HEK293T (cell line): ENCODE results near the gene DAPP1.
"Not testable (repeated sequence)": the region's sequence is repeated elsewhere in the genome, so short reads cannot be mapped to it uniquely, and the experiment has no call there.

Source experiments
- CTCF ChIA-PET: fragments of 350-600 bp; formaldehyde crosslinking; extraction: SDS; loops from one replicate; lab custom pipeline; 2021; ENCODE audit warnings: antibody characterized with exemption, inconsistent platforms; lab: Yijun Ruan, JAX
- POLR2A ChIA-PET: fragments of 350-600 bp; formaldehyde crosslinking; extraction: SDS; loops from one replicate; lab custom pipeline; 2020; ENCODE audit warnings: antibody characterized with exemption, inconsistent platforms; lab: Yijun Ruan, JAX
- DNase-seq: peaks from one replicate; pipeline ENCODE4 v3.0.0; 2012; ENCODE audit warnings: mixed read lengths; ENCODE audit errors: extremely low spot score
- ARNT ChIP-seq: fragments of 450-650 bp; IDR thresholded peaks from 2 replicates; pipeline ENCODE4 v1.6.1; 2017; ENCODE audit warnings: mild to moderate bottlenecking
- BHLHE40 ChIP-seq: fragments of 450-650 bp; IDR thresholded peaks from 2 replicates; pipeline ENCODE4 v1.6.1; 2016; ENCODE audit warnings: mild to moderate bottlenecking, moderate library complexity, borderline replicate concordance
- CTBP1 ChIP-seq: fragments of 450-650 bp; IDR thresholded peaks from 2 replicates; pipeline ENCODE4 v1.6.1; 2016; ENCODE audit warnings: borderline replicate concordance
- ELF4 ChIP-seq: fragments of 450-650 bp; IDR thresholded peaks from 2 replicates; pipeline ENCODE4 v1.6.1; 2017; ENCODE audit warnings: antibody characterized with exemption
- FOXA1 ChIP-seq: fragments of 450-650 bp; IDR thresholded peaks from 2 replicates; pipeline ENCODE4 v1.6.1; 2016; ENCODE audit warnings: mild to moderate bottlenecking
- FOXK2 ChIP-seq: fragments of 450-650 bp; IDR thresholded peaks from 2 replicates; pipeline ENCODE4 v1.6.1; 2016; ENCODE audit warnings: mild to moderate bottlenecking
- FOXM1 ChIP-seq: fragments of 450-650 bp; IDR thresholded peaks from 2 replicates; pipeline ENCODE4 v1.6.1; 2017; ENCODE audit warnings: mild to moderate bottlenecking, borderline replicate concordance
- HDGF ChIP-seq: fragments of 450-650 bp; IDR thresholded peaks from 2 replicates; pipeline ENCODE4 v1.6.1; 2017; ENCODE audit warnings: antibody characterized with exemption, borderline replicate concordance
- L3MBTL2 ChIP-seq: fragments of 450-650 bp; conservative IDR thresholded peaks from 2 replicates; pipeline ENCODE4 v1.6.1; 2016; ENCODE audit warnings: mild to moderate bottlenecking
- LEF1 ChIP-seq: fragments of 450-650 bp; IDR thresholded peaks from 2 replicates; pipeline ENCODE4 v1.6.1; 2017; ENCODE audit warnings: mild to moderate bottlenecking, borderline replicate concordance
- NFRKB ChIP-seq: fragments of 450-650 bp; IDR thresholded peaks from 2 replicates; pipeline ENCODE4 v1.6.1; 2016; ENCODE audit warnings: mild to moderate bottlenecking, moderate library complexity
- SP1 ChIP-seq: fragments of 450-650 bp; IDR thresholded peaks from 2 replicates; pipeline ENCODE4 v1.6.1; 2017
- SUZ12 ChIP-seq: fragments of 450-650 bp; IDR thresholded peaks from 2 replicates; pipeline ENCODE4 v1.6.1; 2016; ENCODE audit warnings: mild to moderate bottlenecking
- TARDBP ChIP-seq: fragments of 450-650 bp; IDR thresholded peaks from 2 replicates; pipeline ENCODE4 v1.6.1; 2016
- ZNF384 ChIP-seq: fragments of 450-650 bp; IDR thresholded peaks from 2 replicates; pipeline ENCODE4 v1.6.1; 2016
- TF ChIP-seq, protein P1 (sequence below): fragments of 450-650 bp; IDR thresholded peaks from 2 replicates; pipeline ENCODE4 v1.6.1; 2016

DAPP1 gene, protein sequence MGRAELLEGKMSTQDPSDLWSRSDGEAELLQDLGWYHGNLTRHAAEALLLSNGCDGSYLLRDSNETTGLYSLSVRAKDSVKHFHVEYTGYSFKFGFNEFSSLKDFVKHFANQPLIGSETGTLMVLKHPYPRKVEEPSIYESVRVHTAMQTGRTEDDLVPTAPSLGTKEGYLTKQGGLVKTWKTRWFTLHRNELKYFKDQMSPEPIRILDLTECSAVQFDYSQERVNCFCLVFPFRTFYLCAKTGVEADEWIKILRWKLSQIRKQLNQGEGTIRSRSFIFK

DNA sequence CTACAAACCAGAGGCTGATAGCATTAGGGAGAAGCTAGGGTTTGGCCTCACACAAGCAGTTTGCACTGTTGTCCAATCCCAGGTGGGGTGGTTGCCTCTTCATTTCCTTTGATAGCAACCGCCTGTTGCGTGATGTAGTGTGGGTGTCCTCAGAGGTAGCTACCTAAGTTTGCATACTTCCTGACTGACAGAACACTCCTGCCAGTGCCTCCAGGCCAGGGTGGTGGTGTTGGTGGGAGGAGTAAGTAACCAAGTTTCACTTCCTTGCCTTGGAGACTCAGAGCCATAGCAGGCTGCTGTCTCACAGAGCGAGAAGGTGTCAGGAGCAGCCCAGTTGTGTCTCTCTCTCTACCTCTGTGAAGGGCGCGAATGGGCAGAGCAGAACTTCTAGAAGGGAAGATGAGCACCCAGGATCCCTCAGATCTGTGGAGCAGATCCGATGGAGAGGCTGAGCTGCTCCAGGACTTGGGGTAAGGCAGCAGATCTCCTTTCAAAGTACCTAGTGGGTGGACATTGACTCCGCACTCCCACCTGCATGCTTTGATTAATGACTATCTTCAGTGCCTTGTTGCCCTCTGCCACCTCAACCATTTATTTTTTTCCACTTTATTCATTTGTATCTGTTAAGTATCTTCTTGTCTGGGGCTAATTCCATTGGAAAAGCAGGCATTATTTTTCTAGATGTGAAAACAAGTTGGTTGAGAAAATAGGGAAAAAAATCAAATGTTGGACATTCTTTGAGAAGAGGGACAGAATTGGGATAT is at the start of gene DAPP1:
TSS of gene DAPP1 (plus strand) at position 283 of the 764 bp plus-strand sequence. CDS start at position 370, 87 bp downstream.
- no peak for TF ChIP-seq LEF1
- ChIA-PET POLR2A (interaction anchor here (0.5 kb wide), 1 partner anchor 253 kb away, joined by 3 read pairs; the partner anchor contains the start of gene TRMT10A), CTCF (no interaction called here)
- DNase-seq, result no peak

DNA sequence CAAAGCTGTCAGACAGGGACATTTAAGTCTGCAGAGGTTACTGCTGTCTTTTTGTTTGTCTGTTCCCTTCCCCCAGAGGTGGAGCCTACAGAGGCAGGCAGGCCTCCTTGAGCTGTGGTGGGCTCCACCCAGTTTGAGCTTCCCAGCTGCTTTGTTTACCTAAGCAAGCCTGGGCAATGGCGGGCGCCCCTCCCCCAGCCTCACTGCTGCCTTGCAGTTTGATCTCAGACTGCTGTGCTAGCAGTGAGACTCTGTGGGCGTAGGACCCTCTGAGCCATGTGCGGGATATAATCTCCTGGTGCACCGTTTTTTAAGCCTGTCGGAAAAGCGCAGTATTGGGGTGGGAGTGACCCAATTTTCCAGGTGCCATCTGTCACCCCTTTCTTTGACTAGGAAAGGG is 45.8 kb upstream of the DAPP1 start:
- CTCF ChIA-PET, result not testable (repeated sequence)

DNA sequence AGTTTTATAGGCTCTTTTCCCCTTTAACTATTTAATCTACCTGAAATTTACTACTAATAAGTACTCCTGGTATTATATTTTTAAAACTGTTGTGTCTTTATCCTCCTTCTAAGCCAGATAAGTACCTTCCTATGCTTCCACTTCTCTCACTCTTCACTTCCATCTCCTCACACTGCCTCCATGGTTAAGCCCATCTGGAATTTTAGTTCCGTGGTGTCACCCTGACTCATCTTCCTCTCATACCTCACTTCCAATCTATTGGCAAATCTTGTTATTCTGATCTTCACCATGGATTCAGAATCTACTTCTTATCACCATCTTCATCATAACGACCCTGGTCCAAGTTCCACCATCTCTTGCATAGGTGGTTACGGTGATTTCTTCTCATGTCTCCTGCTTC is 32.7 kb upstream of the DAPP1 start:
- DNase-seq, result no peak
- ChIA-PET POLR2A (no interaction called here), CTCF (no interaction called here)
- TF ChIP-seq FOXA1, result no peak
- no peak for TF ChIP-seq L3MBTL2
- no peak for TF ChIP-seq FOXM1
- no peak for TF ChIP-seq LEF1
- no peak for TF ChIP-seq ZNF384
- TF ChIP-seq ELF4, result no peak
- no peak for TF ChIP-seq FOXK2
- TF ChIP-seq SP1, result no peak
- no peak for TF ChIP-seq HDGF
- TF ChIP-seq TARDBP, result no peak
- TF ChIP-seq CTBP1, result no peak
- TF ChIP-seq NFRKB, result no peak

More for the DNA sequence above, 45.8 kb upstream of the DAPP1 start:
- POLR2A ChIA-PET, DNase-seq: not testable (repeated sequence)

DNA sequence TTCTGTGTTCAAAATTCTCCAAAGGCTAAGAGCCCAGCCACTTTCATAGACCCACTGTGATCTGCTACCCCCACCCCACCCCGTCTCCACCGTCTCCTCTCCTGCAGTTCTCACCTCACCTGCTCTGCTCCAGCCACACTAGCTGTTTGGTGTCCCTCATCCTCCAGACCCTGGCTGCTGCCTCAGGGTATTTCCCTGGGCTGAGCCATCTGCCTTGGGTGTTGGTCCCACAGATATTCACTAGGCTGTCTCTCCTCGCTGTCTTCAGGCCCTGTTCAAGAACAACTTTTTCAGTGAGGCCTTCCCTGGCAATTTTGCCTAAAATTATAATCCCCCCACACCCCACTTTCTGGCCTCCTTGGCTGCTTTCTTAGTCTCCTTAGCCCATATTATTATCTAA is 31.8 kb upstream of the DAPP1 start:
- POLR2A ChIA-PET, result no interaction called here
- no peak for DNase-seq

DNA sequence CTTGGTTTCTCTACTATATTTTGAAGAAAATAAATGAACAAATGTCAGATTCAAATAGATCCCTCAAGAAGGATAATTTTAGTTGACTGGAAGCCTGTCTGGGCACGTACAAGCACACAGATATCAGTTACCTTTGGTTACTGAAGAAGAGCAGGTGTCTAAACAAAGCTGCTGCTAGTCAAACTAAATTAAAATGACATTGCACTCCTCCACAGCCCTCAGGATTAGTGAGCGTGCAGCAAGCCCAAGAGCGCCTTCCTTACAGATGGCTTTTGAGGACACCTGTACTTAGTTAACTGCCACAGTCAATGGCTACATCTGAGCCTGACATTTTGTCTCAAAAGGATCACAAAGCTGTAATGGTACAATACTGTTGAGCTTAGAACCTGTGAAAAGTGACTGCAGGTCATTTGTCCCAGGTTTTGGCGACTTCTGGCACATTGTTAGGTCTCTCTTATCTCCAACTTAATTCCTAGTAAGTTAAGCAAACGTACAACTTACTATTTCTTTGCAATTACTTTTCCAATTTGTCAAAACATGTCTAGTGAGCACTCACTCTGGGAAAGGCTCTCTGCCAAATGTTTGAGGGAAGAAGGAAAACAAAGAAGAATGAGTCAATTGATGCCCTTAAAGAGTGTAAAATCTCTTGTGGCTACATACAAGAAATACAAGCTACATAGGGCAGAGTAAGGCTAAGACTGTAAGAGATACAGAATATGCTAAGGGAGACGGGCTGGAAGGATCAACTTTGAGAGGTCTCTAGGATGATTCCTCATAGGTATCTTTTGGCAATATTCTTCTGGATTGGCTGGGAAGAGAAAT is 25.6 kb upstream of the DAPP1 start:
- no peak for DNase-seq
- ChIA-PET CTCF (no interaction called here), POLR2A (no interaction called here)
- TF ChIP-seq TARDBP (no peak), SUZ12 (no peak), FOXK2 (no peak), FOXM1 (no peak), FOXA1 (no peak), ELF4 (no peak), HDGF (no peak), L3MBTL2 (no peak), BHLHE40 (no peak), LEF1 (no peak), CTBP1 (no peak), ZNF384 (no peak), NFRKB (no peak), ARNT (no peak), SP1 (no peak)
- TF ChIP-seq, protein P1, sequence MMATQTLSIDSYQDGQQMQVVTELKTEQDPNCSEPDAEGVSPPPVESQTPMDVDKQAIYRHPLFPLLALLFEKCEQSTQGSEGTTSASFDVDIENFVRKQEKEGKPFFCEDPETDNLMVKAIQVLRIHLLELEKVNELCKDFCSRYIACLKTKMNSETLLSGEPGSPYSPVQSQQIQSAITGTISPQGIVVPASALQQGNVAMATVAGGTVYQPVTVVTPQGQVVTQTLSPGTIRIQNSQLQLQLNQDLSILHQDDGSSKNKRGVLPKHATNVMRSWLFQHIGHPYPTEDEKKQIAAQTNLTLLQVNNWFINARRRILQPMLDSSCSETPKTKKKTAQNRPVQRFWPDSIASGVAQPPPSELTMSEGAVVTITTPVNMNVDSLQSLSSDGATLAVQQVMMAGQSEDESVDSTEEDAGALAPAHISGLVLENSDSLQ, result no peak

More for the DNA sequence above, 31.8 kb upstream of the DAPP1 start:
- CTCF ChIA-PET, result no interaction called here
- TF ChIP-seq ELF4, result no peak
- TF ChIP-seq ARNT, result no peak
- no peak for TF ChIP-seq HDGF
- no peak for TF ChIP-seq CTBP1
- TF ChIP-seq SP1, result no peak
- TF ChIP-seq LEF1, result no peak

DNA sequence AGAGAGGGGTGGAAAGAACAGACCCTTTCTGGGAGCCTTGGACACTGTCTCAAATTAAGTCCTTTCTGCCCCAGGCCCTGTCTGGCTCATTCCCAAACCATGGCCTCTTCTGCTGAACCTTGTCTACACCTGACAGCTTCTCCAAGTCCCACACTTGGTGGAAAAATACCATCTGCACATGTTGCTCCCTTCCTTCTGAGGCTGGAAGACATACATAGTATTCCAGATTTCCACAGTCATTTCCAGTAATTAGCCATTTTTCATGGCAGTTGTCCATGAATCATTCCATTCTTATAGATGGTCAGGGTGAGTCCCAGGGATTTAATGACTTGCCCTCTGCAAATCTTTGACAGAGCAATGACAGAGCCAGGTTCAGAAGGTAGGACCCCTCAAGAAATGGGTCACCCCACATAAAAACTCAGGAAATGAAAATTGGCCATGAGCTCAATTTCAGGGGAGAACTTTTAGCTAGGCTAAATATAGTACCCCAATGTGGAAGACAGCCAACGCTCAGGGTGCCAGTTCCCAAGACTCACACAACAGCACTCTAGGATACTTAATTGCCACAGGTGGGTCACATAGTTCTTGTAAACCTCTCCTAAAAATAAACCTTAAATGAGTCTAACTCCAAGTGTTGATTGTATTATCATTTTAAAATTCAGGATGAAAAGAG is 16.2 kb upstream of the DAPP1 start:
- CTCF ChIA-PET, result no interaction called here
- POLR2A ChIA-PET, result no interaction called here
- no peak for TF ChIP-seq ZNF384
- TF ChIP-seq NFRKB, result no peak
- no peak for TF ChIP-seq SUZ12
- TF ChIP-seq, protein P1, result no peak
- TF ChIP-seq BHLHE40, result no peak
- DNase-seq, result no peak
